Stimulated activated CD4-positive, alpha-beta T cell treated with anti-CD3 and anti-CD28 coated beads, Interleukin-15, amount 100 ng/mL, for 1 hour (primary cell): ENCODE measurements around the gene BST1.
A peak's percentile ranks its signal among the peaks of the same experiment; 100 is the strongest.

Source experiments
- DNase-seq, 2 donors: peaks; one replicate each; pipeline ENCODE4 v3.0.0-alpha.2; 2020; ENCODE audit warnings: low read depth in 1 of 2, low spot score in 1 of 2

The BST1 gene

DNA sequence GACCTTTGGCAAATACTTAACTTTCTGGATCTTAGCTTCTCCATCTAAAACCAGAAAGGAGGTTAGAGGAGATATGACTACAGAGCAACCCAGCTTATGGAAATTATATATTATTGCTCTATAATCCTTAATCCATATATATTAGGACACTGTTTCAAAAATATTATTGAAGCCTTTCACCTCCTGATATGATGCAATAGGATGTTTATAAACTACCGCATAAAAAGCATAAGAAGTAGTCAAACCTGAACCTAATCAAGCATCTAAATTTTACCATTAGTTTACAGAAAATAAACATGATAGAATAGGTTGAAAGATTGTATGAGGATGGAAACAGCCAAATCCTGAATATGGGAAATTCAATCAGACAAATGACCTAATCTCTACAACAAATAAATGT is 26.8 kb upstream of the BST1 start:
- no peak for DNase-seq

DNA sequence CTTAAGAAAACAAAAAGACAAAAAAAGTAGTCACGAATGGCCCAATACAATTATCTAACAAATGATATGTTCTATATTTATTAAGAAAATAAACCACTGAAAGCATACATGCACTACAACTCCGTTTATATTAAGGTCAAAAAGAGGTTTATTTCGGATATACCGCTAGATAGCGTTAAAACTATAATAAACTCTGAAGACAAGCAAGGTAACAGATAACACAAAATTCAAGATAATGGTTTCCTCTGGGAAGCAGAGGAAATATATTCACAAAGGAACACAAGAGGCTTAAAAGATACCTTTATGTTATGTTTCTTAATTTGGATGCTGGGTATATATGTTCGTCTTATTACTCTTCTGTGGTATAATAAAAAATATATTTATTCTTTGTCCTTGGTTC is 26.0 kb upstream of the BST1 start:
- no peak for DNase-seq

DNA sequence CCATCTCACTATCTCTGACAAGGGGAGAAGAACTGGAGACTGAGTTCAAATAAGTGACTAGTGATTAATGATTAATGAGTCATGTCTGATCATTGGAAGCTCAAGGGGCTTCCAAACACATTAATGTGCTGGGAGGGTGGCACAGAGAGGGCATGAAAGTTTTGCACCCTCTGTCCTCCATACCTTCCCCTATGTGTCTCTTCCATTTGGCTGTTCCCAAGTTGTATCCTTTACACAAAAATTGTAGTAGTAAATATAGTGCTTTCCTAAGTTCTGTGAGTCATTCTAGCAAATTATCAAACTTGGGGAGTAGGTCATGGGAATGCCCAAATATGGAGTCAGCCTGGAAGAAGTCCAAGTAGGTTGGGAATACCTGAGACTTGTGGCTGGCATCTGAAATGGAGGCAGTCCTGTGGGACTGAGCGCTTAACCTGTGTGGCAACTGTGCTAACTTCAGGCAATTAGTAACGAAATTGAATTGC is 25.3 kb upstream of the BST1 start:
- no peak for DNase-seq

DNA sequence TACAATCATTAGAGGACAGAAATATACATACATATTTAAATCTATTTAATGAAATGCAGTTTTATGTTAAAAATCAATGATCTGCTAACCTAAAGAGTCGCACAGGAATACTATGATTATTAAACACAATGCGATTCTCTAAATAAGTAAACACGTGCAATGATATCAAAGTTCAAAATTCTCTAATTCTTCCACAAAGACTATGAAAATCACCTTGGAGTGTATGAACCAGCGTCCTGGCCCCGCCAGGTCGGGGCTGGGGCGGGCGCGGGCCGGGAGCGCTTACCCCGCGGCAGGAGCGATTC is 21.8 kb upstream of the BST1 start:
- no peak for DNase-seq

DNA sequence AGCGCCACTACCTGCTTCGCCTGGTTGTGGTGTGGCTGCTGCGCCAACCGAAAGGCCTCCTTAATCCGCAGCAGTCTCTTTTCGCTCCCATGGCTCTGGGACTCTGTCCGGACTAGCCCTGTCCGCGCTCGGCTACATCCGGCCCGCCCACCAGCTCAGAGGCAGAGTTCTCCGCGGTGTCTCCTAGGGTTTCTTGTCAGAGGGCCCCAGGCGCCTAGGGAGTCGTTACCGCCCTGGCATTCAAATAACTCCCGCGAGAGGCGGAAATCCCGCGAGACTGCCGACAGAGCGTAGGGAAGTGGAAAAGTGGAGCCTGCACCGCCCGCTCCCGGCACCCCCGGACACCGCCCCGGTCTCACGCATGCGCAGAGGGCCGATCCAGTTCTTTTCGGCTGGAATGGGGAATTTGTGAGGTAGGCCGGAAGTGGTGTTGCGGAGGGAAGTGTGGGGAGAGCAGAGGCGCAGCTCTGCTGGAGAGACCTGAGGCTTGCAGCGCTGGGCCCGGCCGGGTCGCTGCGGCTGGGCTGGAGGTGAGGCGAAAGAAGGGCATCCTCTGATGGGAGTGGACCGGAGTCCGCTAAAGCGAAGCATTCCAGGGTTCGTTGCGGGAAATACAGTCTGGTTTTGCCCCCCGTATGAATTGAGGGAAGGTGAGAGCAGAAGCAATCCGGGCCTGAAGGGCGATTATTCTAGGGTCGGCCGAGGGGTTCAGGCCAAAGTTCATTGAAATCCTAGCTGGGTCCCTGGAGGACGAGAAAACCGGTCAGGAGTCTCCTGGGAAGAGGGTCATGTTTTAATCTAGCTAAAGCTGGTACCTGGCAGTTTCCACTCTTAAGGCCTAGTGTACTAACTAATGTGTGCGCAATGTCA is 21.3 kb upstream of the BST1 start, which contains the start of gene FAM200B:
Gene FAM200B, plus strand, starts transcription at position 456 of the 870 bp plus-strand sequence. CDS start 5,151 bp downstream, outside the sequence.
- peak; percentile 94 to 98 for DNase-seq

DNA sequence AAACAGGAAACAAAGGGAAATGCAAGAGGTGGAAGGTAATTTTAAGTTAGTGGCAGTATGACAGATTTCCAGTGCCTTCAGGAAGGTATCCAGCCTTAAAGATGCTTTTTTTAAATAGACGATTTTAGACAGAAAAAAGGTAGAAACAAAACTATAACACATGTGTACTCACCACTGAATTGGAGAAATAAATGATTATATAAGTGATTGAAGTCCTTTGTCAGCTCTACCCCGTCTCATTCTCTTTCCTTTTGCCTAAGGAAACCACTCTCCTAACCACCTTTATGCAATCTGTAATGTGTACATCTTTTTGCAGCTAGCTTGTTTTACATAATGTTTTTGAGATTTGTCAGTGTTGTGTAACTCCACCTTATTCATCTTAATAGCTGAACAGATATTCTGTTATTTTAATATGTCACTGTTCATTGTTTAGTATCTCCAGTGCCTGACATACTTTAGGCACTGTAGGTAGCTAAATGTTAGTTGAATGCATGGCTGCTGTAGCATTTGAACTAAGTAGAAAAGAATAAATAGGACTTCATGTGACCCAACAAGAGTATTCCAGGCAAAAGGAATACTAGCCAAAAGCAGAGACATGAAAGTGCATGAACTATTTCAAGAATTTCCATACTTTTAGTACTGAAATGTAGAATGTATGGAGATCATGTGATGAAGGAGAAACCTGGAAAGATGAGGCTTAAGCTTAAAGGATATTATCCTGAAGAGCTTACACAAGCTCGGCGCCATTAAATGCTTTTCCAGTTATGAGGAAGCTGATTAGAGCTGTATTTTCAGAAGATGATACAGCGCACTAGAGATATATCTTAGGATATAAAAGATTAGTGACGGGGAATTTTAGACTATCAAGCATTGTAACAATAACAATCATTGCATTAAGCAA is 20.4 kb upstream of the BST1 start:
- DNase-seq: no peak

DNA sequence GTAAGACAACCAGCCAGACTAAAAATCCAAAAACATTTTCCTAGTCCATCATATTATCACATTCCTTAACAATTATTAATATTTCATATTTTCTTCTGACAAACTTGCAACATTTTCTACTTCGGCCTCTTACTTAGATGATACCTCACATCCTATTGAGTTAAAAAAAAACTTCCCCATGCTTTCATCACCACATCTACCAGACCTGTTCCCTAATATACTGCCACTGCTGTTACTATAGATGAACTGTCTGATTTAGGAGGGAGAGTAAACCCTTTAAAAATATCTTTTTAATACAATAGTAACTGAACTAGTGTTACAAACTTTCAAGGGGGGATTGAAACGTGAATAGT is 19.7 kb upstream of the BST1 start:
- DNase-seq: no peak

DNA sequence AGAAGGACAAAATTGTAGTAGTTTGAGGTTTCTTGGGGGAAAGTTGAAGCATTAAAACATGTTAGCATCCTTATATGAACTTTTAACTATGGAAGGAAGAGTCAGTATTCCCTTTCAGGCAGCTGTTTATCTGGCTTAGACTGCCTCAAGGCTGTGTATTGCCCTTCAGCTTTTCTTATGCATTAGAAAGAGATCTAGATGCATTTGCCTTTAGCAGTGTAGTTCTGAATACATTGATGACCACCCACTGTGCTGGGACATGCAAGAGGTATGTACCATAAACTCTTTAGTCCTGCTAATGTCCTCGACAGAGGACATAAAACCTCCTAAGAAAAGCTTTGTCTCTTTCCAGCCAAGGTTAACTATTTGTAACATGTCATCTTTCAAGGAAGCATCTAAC is 18.4 kb upstream of the BST1 start:
- DNase-seq: no peak

DNA sequence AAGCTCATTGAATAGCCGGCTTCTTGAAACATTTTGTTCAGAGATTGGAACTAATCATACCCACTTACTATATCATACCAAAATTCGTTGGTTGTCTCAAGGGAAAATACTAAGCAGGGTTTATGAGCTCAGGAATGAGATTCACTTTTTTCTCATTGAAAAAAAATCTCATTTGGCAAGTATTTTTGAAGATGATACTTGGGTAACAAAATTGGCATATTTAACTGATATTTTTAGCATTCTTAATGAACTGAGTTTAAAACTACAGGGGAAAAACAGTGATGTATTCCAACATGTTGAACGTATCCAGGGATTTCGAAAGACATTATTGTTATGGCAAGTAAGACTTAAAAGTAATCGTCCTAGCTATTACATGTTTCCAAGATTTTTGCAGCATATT is 14.8 kb upstream of the BST1 start:
- no peak for DNase-seq

DNA sequence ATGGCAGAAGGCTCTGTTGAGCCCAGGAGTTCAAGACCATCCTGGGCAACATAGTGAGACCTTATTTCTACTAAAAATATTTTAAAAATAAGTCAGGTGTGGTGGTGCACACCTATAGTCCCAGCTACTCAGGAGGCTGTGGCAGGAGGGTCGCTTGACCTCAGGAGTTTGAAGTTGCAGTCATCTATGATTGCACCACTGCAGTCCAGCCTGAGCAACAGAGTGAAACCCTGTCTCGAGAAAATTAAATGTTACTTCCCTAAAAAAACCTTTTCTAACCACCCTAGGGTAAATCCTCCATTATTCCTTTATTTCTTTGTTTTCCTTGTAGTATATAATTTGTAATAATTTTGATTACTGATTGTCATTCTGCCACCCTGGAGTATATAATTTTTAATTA is 13.3 kb upstream of the BST1 start:
- DNase-seq: no peak

DNA sequence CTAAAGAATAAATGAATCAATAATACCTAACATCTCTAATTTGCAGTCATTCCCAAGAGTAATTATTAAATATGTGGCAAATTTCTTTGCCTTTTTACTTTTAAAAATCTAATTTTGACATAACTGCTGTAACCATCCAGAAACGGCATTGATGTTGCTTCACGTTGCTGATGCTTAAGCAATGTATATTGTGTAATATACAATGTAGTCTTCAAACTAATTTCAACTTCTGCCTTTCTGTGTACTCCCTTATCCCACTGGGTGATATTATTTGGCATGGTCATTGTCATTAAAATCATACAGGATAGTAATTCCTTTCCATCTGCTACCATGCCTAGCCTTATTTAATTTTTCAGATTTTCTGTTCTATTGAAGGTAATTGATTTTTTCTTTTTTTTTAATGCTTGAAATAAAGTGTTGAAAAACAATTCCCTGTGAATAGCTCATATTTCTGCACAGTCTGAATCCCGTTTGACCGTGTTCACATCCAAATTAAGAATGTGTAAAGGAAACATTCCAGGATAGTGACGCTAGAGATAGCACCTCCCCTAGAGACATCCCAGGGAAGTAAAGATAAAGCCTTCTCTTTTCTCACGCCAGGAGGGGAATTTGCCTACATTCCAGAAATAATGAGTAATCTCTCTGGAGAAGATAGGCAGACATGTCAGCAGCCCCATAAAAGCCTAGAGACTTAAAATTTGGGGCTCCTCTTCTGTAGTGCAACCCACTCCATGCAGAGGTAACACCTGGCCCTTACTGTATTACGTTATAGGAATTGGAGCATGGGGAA is 12.7 kb upstream of the BST1 start:
- DNase-seq: no peak

DNA sequence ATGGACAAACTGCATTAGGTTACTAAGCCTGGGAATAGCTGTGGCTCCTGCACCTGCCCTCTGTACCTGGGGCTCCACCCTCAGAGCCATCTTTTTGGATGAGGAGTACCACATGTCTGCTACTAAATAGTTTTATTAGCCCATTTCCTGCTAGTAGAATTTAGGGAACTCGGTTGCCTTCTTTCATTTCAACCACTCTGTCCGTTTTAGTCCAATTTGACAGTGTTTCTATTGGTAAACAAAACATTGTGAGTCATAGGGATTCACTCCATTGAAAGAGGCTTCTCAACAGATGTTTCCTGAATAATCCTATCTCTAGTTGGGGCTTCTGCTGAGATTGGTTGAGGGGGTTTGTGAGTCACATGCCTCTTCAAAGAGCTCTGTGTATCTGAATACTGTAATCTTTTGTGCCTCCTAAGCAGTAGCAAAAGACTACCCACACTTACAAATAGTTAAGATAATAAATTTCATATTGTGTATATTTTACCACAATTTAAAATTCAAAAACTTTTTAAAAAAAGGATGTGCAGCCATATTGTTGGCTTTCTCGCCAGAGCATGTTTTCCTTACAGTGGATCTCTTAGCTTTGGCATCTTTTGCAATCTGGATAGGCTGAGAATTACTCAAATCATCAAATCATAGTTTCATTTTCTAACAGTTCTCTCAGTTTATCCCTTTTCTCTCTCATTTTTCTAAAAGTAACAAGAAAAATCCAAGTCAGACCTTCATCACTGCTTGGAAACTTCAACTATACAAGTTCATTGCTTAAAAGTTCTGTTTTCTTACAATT is 11.3 kb upstream of the BST1 start:
- DNase-seq: no peak

DNA sequence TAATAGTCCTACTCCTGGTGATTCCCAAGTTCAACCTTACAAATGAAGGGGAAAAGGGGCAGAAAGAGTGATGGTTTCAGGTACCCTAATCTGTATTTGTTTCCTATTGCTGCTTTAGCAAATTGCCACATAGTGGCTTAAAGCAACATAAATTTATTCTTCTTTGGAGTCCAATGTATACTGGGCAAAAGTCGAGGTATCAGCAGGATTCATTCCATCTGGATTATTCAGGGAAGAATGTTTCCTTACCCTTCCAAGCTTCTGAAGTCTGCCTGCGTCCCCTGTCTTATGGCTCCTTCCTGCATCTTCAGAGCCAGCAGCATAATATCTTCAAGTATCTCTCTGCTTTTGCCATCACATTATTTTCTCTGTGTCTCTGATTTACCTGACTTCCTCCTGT is 10.3 kb upstream of the BST1 start:
- DNase-seq: no peak

DNA sequence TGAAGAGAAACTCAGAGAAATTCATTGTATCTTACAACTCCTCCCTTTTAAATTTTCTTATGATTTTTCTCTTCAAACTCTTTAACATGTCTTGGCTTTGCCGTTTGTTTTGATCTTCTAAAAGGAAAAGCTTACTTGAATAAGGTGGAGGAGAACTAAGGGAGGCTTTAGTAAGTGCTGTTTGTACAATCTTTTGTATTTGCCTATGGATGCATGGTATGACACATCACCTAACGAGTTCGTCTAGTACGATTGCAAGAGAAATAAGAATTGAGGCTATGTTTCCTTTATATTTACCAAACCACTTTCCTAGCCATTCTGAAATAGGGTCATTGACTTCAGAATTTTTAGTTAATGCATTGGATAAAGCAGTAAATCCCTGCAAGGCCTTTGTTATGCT is 8.4 kb upstream of the BST1 start:
- DNase-seq: no peak

DNA sequence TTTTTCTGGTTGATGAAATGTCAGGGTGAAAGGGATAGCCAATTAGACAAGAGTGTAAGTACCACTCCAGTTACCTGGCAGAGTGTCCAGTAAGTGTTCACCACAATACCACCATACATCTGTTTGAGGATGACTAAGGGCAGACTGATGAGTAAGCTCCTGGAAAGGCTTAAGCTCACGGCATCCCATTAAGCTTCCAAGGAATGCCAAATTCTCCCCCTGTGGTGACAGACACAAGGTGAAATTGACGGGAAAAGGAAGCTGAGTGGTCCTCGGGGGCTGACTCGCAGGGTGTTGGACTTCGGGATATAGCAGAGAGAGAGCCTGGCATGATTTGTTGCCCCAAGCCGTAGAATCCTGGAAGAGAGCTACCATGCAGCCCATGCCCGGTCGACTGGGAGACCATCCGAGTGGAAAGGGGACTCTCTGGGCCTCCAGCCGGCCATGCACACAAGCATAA is 7.6 kb upstream of the BST1 start:
- no peak for DNase-seq

DNA sequence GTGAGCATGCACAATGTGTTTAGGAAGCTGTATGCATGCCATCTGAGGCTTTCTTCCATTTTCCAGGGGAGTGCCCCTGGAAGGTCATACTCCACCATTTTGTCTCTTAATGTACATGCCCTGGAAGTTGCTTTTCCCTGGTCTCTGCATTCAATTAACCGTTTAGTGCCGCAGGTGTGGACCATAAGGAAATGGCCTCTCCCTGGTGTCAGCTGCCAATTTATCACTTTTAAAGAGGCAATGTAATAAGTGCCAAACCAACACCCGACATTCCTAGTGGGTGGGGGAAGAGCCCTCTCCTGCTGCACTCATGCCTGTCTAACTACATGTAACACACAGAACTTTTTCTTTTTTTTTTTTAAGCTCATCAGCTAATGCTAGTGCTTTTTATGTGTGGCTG is 7.1 kb upstream of the BST1 start:
- DNase-seq: no peak

DNA sequence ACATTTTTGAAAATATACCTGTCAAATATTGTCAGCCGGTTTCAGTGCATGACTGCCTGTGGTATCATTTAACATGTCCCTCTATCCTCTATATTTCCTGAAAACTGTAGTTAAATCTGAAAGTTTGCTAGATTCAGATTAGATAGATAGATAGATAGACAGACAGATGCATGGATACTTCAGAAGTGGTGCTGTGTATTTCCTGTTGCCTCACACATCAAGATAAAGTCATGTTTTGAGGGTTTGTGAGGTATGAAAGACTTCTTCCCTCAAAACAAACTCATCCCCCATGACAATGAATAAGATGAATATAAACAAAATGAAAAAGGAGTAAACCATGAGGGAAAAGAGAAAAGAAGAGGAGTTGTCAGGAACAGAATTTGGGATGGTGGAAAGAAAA is 6.0 kb upstream of the BST1 start:
- no peak for DNase-seq

DNA sequence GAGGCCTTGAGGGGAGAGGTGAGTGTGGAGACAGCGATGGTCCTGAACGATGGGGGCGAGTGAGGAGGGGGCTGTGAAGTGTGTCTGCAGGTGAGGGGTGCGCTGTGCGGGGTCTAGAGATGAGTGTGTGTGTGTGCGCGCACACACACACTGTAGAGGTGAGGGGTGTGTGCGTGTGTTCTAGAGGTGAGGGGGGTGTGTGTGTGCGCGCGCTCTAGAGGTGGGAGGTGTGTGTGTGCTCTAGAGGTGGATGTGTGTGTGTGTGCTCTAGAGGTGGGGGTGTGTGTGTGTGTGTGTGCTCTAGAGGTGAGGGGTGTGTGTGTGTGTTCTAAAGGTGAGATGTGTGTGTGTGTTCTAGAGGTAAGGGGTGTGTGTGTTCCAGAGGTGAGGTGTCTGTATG is 574 bp downstream of the BST1 start:
- DNase-seq: no peak

DNA sequence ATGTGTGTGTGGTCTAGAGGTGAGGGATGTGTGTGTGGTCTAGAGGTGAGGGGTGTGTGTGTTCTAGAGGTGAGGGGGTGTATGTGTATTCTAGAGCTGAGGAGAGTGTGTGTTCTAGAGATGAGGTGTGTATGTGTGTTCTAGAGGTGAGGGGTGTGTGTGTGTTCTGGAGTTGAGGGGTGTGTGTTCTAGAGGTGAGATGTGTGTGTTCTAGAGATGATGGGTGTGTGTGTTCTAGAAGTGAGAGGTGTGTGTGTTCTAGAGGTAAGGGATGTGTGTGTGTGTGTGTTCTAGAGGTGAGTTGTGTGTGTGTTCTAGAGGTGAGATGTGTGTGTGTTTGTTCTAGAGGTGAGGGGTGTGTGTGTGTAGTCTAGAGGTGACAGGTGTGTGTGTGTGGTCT is 1.3 kb downstream of the BST1 start:
- DNase-seq: no peak

DNA sequence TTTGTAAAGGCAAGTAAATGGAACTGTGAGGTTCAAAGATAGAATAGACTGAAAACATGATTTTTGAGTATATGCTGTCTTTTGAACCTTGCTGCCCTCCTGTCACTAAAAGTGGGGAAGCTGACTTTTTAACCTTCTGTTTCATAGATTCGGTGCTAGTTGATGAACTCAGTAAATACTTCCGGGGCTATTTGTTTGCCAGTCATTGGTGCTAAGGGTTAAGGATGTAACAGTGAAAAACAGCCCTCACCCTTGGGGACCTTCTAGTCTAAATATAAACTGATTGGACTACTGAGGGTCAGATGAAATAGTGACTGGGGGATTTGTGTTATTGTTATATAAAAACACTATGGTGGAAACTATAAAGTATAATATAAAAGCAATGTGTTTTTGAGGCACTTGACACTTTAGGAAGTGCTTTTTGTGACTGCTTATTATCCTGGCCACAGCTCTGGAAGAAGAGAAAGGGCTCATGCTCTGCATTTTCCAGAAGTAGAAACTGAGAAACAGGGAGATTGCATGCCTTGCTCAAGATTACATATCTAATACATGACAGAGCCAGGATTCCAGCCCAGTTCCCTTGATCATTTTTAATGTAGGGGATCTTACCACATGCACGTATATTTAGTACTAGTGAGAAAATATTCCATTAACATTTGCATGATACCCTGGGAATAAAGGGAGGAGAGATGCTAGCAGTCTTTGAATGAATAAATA is 3.9 kb downstream of the BST1 start:
- no peak for DNase-seq
